GM04504 (cell line): ENCODE data around the gene CSGALNACT2.

Experiments
- DNase-seq: peaks from one replicate; pipeline ENCODE4 v3.0.0-alpha.2; 2012; ENCODE audit warnings: low read depth

The CSGALNACT2 gene

DNA sequence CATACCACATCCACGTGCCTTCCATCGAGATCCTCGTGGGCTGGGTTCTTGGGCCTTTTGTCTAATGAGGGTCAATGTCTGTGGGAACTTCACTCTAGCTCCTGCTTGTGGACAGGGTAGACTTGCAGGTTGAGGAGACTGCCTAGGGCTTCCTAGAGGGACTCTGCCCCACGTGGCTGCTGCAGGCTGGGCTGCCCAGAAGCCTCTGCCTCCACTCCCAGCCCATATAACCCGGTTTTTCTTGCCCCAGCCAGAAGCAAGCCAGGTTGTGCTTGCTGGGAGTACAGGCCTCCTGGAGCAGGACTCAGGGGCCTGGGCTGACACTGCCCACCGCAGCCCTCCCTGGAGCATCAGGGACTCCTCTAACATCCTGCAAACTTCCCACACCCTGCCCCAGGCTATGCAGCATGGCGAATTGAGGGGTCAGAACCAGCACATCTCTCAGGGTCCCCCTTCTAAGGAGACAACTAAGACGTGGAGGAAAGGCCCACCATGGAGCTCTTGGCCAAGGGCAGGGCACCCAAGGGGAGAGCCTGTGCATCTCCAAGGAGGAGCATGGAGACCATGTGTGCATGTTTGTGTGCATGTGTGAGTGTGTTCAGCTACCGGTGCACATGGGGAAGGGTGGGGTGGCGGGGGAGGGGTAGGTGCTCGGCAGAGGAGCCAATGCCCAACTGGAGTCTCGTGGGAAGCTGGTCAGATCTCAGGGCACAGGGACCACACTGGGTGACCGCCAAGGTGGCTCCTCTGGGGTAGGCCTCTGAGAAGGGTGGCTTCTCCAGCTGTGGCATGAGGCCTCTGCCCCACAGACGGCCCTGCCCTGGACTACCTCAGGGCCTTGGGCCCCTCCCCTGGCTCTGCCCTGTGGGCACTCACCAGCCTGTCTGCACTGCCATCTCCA lies 66.0 kb downstream of the CSGALNACT2 start:
- no peak for DNase-seq

DNA sequence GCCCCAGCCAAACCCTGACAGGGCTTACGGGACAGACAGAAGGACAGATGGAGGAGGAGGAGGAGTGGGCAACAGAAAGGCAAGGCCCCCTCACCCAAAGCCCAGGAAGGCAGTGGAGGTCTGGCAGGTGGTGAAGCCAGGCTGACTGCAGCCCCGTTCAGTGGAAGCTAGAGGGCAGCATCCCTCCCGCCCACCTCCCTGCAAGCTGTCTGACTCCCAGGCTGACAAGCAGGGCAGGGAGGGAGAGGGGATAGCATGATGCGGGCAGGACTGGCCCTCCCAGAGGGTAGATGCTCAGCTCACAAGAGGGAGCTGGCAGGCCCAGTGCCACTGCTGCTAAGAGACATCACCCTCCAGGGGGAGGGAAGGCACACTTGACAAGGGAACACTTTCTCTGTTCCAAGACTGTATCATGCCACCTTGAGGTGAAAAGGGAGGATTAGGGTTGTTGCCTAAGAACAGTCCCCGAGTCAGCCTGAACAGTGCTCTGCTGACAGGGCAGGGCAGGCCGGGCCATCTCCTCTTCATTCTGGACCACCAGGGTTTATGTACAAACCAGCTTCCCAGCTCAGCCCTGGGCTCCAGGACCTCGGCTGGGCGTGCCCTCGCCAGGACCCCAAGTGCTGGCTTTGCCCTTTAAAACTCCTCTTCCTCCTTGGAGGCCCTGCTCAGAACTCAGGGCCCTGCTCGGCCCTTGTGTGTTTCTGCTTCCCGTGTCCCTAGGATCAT lies 66.9 kb downstream of the CSGALNACT2 start:
- no peak for DNase-seq

DNA sequence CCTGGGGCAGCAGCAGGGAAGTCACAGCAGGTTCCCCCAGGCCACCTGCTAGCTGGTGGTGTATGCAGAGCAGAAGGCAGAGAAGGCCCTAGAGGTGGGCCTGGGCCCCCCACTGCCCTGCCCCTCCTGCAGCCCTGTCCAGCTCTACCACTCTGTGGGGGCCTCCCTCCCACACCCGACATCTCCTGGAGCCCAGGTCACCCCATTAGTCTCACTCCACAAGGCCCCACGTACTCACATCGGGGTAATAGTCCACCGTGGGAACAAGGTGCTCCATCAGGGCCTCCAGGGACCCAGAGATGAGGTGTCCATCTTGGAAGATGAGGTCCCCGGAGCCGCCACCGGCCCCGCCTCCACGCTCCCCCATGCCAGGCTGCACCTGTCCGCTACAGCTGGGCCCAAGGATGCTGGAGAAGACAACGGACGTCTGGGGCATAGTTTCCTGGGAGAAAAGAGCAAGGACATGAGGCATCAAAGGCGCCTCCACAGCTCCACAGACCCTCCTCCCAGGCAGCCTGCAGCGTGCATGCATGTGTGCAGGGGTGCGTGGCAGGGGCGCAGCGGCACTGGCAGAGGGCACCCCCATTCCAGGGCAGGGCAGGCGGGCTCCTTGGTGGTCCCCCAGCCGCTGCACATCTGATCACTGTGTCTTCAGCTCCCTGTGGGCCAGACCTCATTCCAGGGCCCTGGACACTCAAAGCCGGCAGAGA lies 67.6 kb downstream of the CSGALNACT2 start:
- no peak for DNase-seq

DNA sequence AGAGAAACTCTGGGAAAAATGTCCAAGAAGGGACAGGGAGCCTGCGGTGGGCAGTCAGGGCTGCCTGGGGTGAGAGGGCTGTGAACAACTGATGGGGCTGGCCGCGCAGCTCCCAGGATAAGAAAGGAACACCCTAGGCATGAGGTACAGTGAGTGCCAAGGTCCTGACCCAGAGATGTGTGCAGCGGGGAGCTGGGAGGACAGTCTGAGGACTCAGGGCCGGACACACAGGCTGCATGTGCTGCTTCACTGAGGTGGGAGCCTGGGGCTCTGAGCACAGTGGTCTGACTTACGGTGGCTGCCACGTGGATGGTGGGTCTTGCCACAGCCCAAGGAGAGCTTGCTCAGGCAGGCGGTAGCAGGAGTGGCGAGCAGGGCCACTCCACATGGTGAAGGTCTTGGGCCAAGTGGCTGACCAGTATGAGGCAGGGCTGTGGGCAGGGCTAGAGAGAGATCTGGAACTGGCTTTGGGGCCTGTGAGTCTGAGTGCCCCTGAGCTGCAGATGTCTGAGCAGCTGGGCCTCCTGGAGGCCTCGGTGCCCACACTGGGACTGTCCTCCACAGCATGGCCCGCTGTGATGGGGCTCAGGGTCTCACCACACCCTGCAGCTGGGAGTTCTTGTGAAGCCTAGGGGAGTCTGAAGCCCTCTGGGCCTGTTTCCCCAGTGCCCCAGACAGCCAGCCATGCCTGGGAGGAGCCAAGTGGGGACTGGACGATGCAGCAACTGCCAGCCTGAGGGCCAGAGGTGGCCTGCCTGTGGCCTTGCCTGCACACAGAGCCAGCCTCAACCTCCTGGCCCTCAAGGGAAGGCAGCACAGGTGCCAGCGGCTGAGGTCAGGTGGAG lies 68.4 kb downstream of the CSGALNACT2 start:
- DNase-seq: no peak

DNA sequence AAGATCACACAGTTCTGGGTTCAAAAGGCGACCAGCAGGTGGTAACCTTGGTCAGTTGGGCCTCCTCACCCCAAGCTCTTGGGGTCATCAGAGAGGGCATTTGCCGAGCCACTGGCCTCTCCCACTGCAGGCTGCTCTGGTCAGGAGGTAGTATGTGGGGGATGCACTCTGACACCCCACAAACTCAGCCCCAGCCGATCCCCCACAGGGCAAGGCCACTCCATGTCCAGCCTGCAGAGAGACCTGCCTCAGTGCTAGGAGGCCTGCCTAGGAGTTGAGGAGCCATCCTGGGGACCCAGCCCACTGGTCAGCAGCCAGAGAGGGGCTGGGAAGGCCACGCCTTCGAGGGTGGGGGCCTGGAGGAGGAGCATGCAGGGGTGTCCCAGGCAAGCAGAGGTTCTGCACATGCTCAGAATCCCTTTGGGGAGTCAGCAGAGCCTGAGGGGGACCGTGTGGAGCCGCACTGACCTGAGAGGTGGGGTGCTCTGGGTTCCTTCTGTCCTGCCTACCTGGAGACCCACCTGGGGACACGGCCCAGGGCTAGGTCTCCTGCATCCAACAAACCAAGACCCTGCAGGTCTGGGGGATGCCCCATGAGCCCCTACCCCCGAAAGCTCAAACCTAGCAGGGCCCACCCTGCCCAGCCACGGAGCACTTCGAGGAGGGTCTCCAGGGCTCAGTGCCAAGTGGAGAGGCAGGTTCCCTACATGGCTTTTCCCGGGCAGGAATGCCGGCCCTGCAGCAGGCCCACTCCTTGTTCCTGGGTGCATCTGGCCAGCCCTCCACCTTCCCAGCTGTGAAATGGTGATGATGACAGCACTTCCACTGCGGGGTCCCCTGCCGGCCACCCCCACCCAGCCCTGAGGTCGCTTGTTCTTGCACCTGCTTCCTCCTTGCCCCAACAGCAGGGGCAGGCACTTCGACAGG lies 70.2 kb downstream of the CSGALNACT2 start:
- no peak for DNase-seq

DNA sequence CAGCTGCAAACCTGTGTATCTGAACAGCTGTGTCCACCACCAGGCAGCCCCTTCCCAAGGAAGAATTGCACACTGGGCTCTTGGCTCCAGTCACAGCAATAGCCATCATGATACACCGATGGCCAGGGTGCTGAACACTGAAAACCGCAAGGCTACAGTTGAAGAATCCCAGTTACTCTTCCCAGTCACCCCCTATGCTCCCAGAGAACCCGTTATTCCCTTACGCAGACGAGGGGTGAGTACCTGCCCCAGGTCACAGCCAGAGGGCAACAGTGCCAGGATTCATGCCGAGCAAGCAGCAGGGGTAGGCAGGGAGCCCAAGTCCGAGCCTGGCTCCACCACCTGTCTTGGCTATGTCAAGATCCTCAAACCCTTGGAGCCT lies 70.8 kb downstream of the CSGALNACT2 start:
- DNase-seq: no peak

DNA sequence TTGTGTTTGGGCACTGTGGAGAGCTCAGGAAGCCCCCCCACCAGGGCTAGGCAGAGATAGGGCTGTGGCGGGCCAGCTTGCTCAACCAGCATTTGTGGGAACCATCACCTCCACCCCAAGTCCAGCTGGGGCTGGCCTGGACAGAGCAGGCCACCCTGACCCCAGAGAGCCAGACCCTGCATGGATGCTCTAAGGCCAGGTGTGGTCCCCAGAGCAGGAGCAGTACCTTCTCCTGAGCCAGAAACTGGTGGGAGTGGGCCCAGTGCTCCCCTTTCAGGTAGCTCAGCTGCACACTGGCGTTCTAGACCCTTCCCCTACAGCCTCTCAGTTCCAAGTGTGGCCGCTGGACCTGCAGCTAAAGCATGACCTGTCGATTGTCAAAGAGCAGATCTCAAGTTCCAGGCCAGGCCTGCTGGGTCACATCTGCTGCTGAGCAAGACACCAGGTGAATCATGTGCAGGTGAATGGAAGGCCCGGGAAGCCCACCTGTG lies 71.5 kb downstream of the CSGALNACT2 start:
- DNase-seq: no peak

DNA sequence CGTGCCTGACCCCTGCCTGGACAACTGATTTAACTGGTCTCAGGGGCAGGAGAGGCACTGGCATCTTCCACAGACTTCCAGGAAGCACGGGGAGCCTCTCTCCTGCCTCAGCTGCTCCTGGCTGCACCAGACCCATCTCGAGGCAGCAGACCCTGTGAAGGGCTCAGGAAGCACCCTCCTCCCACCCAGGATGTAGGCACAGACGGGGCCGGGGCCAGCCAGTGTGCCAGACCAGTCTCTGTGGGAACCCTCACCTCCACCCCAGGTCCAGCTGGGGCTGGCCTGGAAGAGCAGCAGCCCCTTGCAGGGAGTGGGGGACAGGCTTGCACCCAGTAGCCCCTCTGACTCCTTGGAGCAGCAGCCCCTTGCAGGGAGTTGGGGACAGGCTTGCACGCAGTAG lies 72.3 kb downstream of the CSGALNACT2 start:
- DNase-seq: no peak

DNA sequence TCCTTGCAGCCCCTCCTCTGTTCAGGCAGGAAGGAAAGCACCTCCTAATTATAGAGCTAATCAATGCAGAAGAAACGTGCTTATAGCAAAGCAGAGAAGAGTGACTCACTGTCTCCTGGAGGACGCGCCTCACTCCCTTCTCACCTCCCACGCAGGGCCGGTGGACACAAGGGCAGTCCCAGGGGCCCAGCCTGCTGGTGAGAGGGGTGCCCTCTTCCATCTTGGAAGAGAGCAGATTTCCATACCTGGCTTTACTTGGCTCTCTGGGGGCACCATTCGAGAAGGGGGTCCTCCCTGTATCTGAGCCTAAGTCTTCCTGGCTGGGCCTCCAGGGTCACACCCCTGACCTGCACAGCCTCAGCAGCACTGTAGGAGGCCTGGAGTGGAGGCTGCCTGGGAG lies 72.8 kb downstream of the CSGALNACT2 start:
- DNase-seq: no peak

DNA sequence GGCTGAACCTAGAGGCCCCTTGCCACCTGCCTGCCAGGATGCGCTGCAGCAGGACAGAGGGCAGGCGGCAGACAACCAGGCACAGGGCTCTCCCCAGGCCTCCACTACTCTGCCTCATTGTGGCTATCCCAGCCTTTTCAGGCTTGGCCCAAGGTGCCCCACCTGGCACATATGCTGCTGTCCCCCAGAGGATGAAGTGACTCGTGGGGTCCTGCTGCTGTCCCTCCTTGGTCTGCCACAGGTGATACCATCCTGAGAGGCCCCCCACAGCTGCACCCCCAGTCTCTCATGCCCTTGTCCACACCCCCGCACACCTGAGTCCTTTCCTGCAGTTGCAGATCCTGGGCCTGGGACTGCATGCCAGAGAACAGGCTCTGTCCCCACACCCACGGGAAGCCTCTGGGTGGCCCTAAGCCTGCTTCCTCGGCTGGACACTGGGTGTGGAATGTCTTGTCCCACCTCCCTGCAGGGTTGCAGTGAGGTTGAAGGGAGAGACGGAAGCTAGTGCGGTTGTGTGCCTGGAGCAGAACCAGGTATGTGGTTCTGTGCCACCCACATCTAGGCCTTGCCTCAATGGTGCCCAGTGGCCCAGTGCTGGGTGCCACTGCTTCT lies 73.3 kb downstream of the CSGALNACT2 start:
- no peak for DNase-seq

DNA sequence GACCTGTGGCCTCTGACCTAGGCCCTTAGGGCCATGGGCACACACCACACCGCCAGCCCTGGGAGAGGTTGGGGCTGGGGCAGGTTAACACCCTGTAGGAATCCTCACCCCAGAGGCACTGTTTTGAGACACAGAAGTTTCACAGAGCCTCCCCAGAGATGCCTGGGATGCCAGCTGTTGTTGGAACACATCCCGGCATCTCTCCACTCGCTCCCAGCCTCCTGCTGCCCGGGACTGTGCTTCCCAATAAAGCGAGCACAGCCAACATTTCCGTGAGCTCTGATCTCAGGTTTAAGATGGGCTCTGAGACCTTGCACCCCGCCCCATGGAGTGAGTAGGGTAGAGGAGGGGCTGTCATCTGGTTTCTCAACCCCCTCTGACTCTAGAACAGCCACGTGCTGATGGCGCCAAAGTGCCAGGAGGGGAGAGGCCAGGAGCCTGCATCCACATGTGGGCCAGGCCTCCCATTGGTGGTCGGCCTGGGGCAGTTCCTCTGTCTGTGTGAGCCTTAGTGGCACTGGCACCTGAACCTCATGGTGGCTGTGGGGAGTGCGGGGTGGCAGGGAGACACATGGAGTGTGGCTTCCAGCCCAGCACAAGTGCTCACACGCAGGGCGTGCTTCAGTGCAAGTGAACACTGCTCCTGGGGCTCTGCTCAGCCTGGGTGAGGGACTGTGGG lies 73.9 kb downstream of the CSGALNACT2 start:
- DNase-seq: no peak

DNA sequence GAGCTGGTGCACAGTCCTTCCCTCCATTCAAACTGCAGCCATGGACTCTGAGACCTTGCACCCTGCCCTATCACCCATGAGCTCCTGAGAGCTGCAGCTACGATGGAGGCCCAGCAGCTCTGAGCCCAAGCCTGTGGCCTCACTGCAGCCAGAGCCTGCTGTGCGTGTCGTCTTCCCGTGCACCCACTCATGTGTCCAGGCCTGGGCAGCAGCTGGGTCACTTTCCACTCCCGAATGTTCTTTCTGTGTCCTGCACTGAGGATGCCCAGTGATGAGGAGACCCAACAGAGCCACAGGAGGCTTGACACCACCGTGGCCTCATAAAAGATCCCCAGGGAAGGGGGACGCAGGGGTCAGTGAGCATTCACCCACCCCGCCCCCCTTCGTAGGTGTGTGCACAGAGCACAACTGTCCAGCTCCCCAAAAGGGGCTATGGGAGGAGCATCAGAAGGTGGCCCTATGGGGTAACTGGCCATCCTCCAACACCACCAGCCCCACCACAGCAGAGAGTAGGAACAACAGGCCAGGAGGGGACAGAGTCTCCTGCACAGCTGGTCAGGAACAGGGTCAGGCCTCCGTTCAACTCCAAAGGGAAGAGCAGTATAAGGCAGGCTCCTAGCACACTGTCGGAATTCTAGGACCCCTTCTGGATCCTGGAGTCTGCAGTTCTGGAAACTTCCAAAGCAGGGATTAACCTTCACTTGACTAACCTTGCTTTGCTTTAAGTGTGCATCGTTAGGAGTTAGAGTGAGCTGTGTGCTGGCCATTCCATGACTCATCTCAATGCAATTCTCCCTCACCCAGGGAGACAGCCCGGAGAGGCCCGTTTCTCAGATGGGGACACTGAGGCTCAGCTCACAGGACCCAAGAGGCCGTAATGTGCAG lies 76.1 kb downstream of the CSGALNACT2 start:
- no peak for DNase-seq

DNA sequence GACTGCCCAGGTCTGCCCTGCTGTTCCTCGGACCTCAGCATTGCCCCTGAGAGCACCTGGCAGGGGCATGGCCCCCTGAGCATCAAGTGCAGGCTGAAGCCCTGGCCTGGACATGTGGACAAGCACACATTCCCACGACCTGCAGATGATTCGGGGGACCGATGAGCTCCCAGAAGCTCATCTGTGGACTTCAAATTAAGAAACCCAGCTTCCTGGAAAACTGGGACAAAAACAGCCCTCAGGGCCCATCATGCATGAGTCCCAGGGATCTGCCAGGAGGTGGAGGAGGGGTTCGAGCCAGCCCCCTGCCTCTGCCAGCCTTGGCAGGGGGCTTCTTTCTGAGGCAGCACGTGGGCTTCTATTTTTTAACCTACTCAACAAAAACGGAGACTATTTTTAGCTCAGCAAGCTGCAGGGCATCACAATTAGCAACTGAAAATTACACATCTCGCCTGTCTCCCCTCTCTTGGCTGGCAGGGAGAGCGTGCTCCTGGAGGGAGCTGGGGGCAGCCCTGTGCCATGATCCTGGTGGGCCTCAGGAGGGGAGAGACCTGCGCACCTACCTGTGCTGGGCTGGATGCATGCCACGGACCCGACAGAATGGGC lies 76.8 kb downstream of the CSGALNACT2 start:
- no peak for DNase-seq

DNA sequence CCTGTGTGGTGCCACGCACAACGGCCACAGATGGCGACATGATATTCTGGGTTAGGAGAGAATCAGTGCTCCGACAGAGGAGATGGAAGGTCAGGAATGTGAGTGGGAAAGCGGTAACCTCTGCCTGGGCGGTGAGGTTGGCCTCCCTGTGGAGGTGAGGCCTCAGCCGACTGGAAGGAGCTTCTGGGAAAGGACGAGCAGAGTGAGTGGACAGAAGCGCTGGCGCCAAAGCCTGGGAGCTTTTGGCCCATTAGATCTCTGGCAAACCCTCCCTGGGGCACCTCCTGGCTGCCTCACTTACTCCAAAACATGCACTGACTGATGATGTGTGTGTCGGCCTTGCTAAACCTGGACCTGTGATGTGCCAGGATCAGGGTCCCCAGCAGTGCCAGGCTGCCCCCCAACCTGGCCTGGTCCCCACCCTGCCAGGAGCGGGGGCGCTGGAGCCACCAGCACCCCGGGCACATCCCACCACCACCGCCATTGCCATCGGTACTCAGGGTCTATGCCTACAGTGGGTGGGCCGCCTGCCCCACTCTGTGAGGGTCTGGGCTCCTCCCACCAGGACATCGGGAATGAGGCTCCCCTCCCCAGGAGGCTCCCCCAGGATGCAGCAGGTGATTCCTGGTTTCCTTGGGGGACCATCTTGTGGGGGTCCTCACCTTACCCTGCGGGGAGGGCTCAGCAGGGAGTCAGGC lies 77.7 kb downstream of the CSGALNACT2 start:
- DNase-seq: no peak

DNA sequence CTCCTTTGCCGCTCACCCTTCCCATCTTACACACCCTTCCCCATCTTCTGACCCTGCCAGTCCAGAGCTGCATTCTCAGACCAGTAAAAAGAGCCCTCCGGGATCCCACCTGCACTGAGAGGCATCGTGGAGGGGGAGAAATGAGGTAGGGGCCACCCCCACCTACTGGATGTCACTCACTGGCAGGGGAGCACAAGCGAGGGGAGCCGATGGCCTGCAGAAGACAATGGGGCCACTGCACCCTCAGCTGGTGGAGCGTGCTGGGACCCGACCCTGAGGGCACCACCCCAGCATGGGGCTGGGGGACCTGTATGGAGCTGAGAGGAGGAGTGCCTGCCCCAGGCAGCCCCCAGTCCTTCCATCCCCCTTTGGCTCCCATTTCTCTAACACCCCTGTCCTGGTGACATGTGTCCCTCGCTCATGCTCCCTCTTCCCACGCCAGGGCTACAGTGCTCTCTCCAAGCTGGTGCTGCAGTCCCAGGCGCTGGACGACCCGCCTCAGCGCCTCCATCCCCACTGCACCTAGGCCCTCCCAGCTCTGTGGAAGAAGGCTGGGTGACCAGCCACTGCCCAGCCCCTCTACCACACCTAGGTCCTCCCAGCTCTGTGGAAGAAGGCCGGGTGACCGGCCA lies 78.8 kb downstream of the CSGALNACT2 start:
- no peak for DNase-seq

DNA sequence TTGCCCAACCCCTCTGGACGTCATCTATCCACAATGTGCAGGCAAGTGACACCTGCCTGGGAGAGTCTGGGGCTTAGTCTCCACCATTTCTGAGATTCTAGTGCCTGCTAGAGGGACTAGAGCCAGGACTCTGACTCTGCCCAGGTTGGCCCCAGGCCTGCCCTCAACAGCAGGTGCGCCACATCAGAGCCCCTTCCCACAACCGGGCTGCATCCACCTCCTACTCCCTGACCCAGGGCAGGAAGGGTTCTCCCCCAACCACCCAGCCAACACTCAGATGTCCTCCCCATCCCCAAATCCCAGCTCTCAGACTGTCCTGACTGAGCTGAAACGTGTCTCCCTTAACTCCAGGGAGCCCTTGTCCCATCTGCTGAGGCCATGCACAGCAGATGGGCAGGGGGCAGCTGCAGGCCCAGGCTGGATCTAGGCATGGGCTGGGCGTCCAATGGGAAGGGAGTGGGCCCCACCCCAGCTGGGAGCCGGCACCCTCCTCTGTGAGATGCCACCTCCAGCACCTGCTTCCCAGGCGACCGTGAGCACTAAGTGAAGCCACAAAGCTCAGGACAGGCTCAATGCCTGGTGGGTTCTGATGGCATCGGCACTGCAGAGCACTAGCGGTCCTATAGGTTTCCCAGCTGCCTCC lies 79.4 kb downstream of the CSGALNACT2 start:
- DNase-seq: no peak
